ENCODE measurements around the gene ZNF609. TPM values are rescaled to one million over a fixed set of nuclear protein-coding genes. Genes with fewer than 3 reads are reported as not detected.

ZNF609 gene
- total RNA-seq, 1 experiment from 2014 or later: 31.0 TPM

GRCh38 chr15:64460206-64460723 lies at the start of gene ZNF609 (continued):
- TF ChIP-seq REST (IDR thresholded peaks at IDR 0.05; ENCODE audit: low read depth) (no peak), TCF7L2 (IDR thresholded peaks at IDR 0.05; ENCODE audit: borderline replicate concordance, extremely low read depth, insufficient read depth, insufficient read length) (peak; percentile 66), SIN3A (IDR thresholded peaks at IDR 0.05; ENCODE audit: low read depth) (peak; percentile 70)

DNA sequence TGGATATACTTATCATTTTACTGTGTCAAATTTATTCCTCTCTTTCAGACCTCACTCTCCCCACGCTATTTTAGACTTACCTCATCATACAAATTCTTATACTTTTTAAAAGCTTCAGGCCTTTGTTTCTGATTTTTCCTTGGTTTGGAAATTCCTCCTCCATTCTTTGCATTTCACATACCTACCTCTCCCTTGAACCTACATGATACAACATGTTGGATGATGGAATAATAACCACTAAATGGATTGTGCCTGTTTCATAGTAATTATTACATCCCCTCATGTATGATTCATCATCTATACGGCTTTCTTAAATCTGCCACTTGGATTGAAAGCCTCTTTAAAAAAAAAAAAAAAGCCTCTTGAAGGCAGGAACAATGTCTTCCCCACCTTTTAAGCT lies 48.2 kb upstream of the ZNF609 start:
- Histone ChIP-seq H3K4me3 (replicated peaks in 1 of 2; ENCODE audit: low read depth in 1 of 2, low read length in 2 of 2) (no peak overlapping the region), H3K36me3 (ENCODE audit: control insufficient read depth in 1 of 2, insufficient read depth in 2 of 2, low read length in 2 of 2) (peaks cover 4 to 14% of the 10 kb centered on the region in 2 experiments; a peak in 3 of 4 replicates)
- BruUV-seq (replicated peaks): no TSS peak

More for the DNA sequence above, 48.2 kb upstream of the ZNF609 start:
- intact Hi-C loops (cut with micrococcal nuclease): no loop called here
- ATAC-seq: no peak
- H3K9me2 ChIP-seq (ENCODE audit: insufficient read depth): no peaks in the 10 kb centered on the region
- no peaks in the 10 kb centered on the region for H3K4me1 ChIP-seq (ENCODE audit: control insufficient read depth in 1 of 2, insufficient read depth in 2 of 2, low read length in 2 of 2)
- no peak overlapping the region for H3K9ac ChIP-seq (ENCODE audit: low read length)
- H3K4me2 ChIP-seq (ENCODE audit: low read length): no peak overlapping the region
- DNase-seq (ENCODE audit: low read depth, low spot score): no peak
- no peaks in the 10 kb centered on the region for H3K27me3 ChIP-seq (ENCODE audit: insufficient read depth, low read length)
- no peak overlapping the region for H3K27ac ChIP-seq (ENCODE audit: low read depth, low read length)
- no peak overlapping the region for H2AFZ ChIP-seq (ENCODE audit: low read depth, low read length, poor library complexity, severe bottlenecking)
- TF ChIP-seq SIN3A (IDR thresholded peaks at IDR 0.05; ENCODE audit: low read depth): no peak
- POLR2A ChIA-PET: interaction anchor here (0.9 kb wide), 1 partner anchor 9 kb away, joined by 3 read pairs; no protein-coding TSS in a partner anchor
- RAD21 ChIA-PET (ENCODE audit: low non-redundant PET in 1 of 2, low total read pairs in 2 of 2, uncharacterized antibody in 2 of 2, unreplicated experiment in 2 of 2): no interaction called here
- no peaks in the 10 kb centered on the region for H4K20me1 ChIP-seq (ENCODE audit: insufficient read depth)
- H3K79me2 ChIP-seq (ENCODE audit: insufficient read depth, low read length): no peaks in the 10 kb centered on the region
- CTCF ChIA-PET: no interaction called here
- no peaks in the 10 kb centered on the region for H3K9me3 ChIP-seq (ENCODE audit: control insufficient read depth in 1 of 2, insufficient read depth in 1 of 2, low read depth in 1 of 2, low read length in 2 of 2)
